ENCODE data around the gene MRC1.
A peak's percentile ranks its signal among the peaks of the same experiment; 100 is the strongest.
"Not testable (repeated sequence)": the region's sequence is repeated elsewhere in the genome, so short reads cannot be mapped to it uniquely, and the experiment has no call there.

MRC1 gene

DNA sequence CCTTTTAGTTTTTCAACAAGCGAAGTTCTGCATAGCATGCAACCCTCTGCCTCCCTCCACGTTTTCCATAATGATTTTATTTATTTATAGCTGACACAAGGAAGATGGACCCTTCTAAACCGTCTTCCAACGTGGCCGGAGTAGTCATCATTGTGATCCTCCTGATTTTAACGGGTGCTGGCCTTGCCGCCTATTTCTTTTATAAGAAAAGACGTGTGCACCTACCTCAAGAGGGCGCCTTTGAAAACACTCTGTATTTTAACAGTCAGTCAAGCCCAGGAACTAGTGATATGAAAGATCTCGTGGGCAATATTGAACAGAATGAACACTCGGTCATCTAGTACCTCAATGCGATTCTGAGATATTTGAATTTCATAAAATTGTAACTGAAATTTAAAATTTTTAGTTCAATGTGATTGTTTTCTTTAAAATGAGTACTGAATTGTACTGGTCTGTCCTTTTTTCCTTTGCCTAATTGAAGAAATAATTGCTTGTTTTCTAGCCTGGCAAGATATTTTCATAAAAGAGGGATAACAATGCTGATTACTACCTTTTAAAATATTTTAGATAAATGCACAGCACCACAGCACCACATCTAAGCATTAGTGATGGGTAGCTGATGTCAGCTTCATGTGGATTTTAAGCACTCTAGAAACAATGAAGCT is 101.1 kb downstream of the MRC1 start:
- peak; percentile 51 for DNase-seq

DNA sequence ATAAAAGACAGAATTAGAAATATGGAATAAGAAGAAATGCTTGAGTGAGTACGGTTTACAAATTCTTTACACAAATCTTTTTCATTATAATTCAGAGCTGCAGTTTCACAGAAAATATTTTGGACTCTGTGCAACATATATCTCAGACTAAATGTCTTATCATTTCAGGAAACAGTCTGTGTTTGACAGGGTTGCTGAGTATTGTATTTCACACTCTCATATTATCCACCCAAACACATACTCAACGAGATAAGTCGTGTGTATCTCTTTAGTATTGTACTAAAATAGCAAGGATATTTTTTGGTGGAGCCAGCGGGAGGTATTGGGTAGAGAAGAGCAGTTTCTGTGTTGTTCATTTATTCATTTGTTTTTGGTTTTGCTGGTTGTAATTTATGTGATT is 103.6 kb downstream of the MRC1 start:
- no peak for DNase-seq

DNA sequence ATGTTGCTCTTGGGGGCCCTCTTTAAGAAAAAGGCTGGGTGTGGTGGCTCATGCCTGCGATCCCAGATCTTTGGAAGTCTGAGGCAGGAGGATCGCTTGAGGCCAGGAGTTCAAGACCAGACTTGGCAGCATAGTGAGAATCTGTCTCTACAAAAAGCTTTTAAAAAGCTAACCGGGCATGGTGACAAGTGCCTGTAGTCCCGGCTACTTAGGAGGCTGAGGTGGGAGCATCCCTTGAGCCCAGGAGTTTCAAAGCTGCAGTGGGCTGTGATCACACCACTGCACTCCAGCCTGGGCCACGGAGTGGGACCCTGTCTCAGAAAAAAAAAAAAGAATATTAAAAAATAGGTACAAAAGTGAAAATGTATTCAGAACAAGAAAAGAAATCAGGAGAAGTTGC is 104.5 kb downstream of the MRC1 start:
- no peak for DNase-seq

DNA sequence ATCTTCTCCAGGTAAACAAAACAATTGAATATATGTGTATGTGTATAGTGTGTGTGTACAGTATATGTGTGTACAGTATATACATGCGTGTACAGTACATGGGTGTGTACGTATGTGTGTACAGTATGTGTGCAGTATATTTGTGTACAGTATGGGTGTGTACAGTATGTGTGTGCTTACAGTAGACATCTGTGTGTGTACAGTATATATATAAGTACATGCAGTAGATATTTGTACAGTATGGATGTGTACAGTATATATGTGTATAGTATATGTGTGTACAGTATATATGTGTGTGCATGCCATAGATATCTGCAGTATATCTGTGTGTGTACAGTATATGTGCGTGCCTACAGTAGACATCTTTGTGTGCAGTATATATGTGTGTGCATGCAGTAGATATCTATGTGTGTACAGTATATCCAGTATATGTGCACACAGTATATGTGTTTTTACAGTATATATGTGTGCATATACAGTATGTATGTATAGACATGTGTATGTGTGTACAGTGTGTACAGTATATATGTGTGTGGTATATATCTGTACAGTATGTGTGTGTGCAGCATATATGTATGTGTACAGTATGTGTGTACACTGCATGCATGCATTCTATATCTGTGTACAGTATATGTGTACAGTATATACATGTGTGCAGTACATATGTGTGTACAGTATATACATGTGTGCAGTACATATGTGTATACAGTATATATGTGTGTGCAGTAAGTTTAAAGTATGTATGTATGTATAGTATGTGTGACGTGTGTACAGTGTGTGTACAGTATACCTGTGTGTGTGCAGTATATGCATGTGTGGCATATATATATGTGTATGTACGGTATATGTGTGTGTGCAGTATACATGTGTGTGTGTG is 105.3 kb downstream of the MRC1 start:
- no peak for DNase-seq

DNA sequence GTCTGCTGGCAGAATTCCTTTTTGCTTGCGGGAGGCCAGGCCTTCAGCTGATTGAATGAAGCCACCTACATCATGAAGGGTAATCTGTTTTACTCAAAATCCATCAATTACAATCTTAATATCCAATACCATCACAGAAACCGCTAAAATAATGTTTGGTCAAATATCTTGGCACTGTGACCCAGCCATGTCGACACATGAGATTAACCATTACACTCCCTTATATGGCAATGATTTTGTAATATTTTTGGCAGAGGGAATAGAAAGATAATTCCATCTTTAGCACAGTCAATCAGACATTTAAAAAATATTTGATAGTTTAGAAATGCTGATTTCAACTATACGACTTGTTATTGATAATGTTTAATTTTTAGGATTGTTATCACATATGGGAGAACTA is 106.0 kb downstream of the MRC1 start:
- no peak for DNase-seq

DNA sequence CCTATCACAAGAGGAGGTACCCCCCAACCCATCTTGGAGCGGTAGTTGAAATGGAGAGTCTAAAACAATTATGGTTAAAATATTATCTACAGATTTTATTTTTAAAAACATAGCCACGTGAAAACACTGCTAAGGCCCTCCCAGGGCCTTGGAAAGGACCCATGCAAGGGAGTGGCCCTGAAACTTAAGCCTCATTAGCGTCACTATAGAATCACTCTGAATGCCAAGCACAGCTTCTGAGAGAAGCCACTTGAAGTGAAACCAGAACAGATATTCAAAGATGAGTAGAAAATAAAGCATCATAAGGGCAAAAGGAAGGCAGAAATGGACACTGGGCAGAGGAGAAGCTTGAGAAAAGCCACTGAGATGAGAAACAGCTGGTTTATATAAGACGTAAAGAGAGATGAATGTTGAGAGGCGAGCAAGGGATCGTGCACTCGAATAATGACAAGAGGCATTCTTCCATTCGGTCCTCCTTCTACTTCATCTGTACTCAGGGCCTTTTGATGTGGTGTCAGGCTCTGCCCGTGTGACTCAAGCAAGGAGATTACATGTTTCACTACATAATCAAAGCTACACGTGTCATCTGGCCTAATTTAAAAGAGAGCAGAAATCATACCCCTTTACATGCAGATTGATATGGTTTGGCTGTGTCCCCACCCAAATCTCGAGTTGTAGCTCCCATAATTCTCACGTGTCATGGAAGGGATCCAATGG is 109.2 kb downstream of the MRC1 start:
- DNase-seq, result no peak

DNA sequence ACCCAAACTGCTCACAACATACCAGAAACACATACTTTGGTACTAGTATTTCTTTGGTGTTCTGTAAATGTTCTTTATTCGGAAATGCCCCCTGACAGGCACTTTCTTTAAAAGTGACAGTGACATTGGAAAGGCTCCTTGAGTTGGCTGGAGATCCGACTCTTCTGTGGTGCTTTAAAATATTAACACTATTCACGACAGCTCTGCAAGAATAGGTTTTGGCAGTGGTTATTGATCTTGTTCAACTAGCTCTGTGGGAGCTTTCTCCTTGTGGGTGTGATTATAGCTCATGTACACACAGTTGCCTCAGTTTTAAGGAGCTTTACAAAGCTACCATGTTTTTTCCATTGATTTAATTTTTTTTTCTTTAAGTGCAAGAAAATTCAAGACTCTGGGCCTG is 112.2 kb downstream of the MRC1 start:
- DNase-seq, result no peak

DNA sequence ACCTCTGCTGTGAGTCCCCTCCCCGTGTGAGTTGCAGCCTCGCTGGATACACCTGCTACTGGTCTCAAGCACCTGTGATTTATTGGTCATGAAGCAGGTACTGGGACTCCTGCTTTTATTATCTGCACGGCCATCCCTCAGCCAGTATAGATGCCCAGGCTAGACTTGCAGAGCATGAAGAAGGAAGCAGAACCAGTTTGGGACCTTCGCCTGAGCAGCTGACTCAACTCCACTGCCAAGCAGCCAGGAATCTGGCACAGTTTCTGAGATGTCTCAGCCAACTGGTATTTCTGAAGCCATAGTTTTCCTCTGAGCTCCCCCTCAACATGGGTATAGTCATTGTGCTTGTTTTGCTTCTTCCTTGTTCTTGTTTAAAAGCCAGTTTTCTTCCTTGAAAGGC is 114.6 kb downstream of the MRC1 start:
- DNase-seq, result peak; percentile 65

DNA sequence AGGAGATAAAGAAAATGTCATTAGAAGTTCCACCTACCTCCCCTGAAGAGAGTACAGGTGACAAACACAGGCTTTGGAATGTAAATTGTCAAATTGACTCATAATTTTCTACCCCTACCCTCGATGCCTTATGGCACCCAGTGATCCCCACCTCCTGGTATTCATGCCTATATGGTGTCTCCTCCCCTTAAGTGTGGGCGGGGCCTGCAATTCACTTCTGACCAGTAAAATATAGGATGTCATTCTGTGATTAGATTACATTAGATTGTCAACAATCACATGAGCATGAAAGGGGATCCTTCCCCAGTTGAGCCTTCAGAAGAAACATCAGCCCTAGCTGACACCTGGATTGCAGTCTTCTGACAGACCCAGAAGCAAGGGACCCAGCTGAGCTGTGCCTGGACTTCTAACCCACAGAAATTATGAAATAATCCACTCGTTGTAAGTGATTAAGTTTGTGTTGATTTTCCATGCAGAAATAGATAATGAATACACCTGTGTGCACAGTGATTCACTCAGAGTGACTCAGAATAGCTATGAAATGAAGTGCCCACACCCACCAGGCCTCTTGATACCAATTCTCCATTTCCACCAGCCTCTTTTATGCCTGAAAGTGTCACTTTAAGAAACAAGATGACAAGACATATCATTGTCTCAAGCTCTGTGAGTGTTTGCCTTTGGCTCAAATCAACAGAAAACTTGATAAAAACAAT is 134.0 kb downstream of the MRC1 start:
- no peak for DNase-seq

DNA sequence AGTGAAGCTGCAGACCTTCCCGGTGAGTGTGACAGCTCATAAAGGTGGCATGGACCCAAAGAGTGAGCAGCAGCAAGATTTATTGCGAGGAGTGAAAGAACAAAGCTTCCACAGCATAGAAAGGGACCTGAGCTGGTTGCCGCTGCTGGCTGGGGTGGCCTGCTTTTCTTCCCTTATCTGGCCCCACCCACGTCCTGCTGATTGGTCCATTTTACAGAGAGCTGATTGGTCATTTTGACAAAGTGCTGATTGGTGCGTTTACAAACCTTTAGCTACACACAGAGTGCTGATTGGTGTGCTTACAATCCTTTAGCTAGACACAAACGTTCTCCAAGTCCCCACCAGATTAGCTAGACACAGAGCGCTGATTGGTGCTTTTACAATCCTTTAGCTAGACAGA is 141.1 kb downstream of the MRC1 start:
- not testable (repeated sequence) for DNase-seq

DNA sequence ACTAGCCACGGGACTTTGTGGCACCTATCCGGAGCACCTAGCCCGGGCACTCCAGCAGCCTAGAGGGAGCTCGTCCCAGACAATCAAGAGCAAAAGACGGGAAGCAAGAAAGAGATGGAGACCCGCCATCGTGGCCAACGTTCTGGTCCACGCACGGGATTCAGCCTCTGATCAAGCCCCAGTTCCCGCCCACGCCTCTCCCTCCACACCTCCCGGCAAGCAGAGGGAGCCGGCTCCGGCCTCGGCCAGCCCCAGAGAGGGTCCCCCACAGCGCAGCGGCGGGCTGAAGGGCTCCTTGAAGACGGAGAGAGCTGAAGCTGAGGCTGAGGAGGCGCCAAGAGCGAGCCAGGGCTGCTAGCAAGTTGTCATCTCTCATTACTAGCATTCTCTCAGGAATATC is 141.6 kb downstream of the MRC1 start:
- DNase-seq, result no peak

DNA sequence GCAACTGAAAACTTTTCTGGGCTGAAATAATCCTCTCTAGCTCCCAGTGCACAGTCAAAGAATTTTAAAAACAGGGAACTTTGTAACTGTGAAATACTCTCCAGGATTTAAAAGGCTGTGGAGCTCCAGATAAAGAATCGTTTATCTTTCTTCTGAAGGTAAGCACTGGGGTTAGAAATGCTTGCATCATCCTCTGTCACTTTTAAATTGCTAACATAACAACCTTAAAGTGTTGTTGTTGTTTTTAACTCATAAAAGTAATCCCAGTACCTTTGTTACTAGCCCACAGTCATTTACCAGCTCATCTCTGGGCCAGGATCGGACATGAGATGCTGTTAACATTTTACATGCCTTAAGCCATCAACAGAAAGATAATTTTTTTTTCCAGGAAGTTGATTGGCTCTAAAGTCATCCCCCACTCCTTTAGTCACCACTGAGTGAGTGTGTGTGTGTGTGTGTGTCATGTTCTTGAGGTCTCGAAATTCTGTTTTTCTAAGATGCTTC is 142.8 kb downstream of the MRC1 start, which contains the start of gene SLC39A12:
Gene SLC39A12 (plus strand): TSS at position 51 of the 504 bp plus-strand sequence. CDS start 1,359 bp downstream, outside the sequence.
- peak; percentile 5 for DNase-seq

DNA sequence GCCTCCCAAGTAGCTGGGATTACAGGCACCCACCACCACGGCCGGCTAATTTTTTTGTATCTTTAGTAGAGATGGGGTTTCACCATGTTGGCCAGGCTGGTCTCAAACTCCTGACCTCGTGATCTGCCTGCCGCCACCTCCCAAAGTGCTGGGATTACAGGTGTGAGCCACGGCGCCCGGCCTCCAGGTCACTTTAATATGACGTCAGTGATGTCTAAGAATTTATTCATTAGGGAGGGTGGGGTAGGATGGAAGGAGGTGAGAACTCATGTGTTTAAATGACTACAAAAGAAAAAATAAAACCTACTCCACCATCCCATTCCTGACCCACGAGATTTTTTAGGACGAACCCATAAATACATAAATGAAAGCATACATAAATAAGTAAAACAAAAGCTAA is 145.2 kb downstream of the MRC1 start:
- DNase-seq, result not testable (repeated sequence)

DNA sequence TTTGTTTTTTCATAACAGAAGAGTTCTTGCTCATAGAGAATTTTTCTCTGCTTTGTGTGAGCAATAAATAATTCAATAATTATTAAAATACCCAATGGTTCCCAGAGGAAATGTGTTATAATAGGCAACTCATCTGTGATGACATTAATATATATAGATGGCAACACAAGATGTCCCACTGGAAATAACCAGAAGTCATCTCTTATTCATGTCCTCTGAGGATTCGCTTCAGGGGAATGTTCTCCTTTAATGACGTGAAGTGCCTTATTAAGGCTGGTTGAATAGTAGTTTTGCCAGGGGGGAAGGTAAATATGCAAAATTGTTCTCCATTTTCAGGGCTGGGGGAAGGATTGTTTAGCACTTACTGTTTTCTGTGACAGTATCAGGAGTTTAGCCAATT is 145.7 kb downstream of the MRC1 start:
- no peak for DNase-seq

DNA sequence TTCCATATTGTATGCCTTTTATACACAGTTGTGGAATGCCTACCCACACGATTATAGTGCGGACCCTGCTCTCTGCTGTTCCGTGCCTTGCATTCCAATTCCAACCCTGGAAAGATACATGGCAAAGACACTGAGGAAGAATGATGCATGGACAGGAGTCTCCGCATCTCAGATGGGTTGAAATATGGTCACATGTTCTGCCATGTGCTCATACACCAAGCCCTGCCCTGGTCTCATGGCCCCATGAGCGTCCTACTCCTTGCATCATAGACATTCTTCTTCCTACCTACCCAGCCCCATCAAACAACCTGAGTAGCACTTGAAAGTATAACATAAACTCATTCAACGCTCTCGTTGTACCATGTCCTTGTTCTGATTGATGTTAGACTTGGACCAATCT is 148.9 kb downstream of the MRC1 start:
- no peak for DNase-seq

DNA sequence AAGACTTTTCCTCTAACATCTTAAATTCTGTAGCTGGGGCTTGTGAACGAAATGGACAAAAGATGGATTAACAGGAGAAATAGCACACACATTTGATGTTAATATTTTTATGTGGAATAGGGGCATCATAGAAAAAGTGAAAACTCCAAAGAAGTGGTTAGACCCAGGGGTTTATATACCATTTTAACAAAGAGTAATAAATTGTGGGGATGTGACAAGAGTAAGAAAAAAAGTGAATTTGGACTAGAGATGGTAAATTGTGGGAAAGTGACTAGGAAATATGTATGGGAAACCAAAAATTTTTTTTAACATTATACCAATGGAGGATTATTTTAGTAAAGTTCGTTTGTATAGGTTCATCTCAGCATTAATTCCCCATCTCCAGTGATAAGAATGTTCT is 150.7 kb downstream of the MRC1 start:
- DNase-seq, result no peak
